Measurements from ENCODE around the gene ERF.

Gene ERF

DNA sequence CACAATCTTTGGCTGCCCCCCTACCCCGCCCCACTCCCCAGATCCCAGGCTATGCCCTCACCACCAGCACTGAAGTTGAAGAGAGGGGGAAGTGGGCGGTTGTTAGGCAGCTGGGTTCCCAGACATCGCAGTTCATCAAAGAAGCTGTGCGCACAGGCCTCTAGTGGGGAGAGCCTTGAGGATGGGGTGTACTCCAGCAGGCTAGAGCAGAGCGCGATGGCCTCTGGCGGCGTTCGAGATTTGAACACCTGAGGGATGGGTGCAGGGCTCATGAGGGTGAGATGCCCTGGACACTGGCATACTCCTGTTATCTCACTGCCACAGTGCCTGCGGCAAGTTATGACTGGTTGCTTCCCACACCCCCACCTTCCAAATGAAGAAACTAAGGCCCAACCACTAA lies 22.5 kb downstream of the ERF start:
- no peak for TF ChIP-seq FOXP2 (optimal IDR thresholded peaks at IDR 0.05; ENCODE audit: borderline replicate concordance, extremely low read depth, extremely low read length, insufficient read depth)

DNA sequence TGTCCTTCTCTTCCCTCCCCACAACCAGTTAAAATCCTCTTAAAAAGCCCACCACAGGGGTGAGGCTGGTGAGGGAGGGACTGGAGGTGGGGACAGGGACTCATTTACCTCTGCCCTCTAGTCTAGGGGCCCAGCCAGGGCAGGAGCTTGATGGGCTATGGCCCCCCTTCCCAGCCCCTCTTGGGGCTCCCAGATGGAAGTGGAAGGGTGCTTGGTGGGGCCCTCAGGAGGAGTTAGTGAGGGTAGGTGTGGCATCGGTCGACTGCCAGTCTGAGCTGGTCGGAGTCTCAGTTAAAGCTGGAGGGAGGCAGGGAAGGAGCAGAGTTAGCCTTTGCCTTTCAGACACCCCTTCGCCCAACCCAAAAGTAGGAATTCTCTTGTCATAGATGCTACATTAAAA lies 24.4 kb downstream of the ERF start:
- TF ChIP-seq REST (IDR thresholded peaks at IDR 0.05; ENCODE audit: insufficient read depth in 1 of 2, low read depth in 2 of 2, low read length in 2 of 2), result no peak

GRCh38 chr19:42229855-42230351 lies 25.0 kb downstream of the ERF start:
- no peak for TF ChIP-seq SIN3A (IDR thresholded peaks at IDR 0.05; ENCODE audit: borderline replicate concordance, insufficient read depth, low read length)
- TF ChIP-seq POLR2AphosphoS5 (IDR thresholded peaks at IDR 0.05; ENCODE audit: low read depth, low read length), result no peak; the same call in 1 of the 2 replicates
- no peak for TF ChIP-seq REST (IDR thresholded peaks at IDR 0.05; ENCODE audit: insufficient read depth in 1 of 2, low read depth in 2 of 2, low read length in 2 of 2)
- no peak for TF ChIP-seq TAF1 (IDR thresholded peaks at IDR 0.05; ENCODE audit: borderline replicate concordance, insufficient read depth, low read length)
- peak; percentile 20 for TF ChIP-seq FOXP2 (optimal IDR thresholded peaks at IDR 0.05; ENCODE audit: borderline replicate concordance, extremely low read depth, extremely low read length, insufficient read depth)

DNA sequence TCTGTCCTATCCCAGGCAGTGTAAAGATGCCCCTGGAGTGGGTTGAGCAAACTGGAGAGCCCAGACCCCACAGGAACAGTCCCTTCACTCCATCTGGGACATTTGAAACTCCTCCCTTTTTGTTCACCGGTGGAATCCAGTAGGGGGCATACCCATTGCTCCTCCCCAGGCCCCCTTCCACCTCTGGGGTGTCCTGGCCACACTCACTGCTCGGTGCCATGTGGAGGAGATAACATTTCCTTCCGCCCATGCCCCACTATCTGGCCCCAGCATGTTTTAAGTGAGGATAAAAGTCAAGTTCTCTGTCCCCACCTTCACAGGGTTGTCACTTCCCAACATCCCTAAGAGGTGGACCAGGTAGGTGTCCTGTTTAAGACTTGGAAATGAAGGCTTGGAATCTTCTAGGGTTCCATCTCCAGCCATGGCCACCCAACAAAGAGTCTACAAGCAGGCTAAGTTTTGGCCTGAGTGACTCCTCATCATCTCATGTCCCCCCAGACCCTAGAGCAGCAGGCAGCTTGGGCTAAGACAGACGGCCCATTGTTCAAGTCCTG lies 25.6 kb downstream of the ERF start:
- TF ChIP-seq FOXP2 (optimal IDR thresholded peaks at IDR 0.05; ENCODE audit: borderline replicate concordance, extremely low read depth, extremely low read length, insufficient read depth) (no peak), TAF1 (IDR thresholded peaks at IDR 0.05; ENCODE audit: borderline replicate concordance, insufficient read depth, low read length) (no peak), REST (IDR thresholded peaks at IDR 0.05; ENCODE audit: insufficient read depth in 1 of 2, low read depth in 2 of 2, low read length in 2 of 2) (no peak), SIN3A (IDR thresholded peaks at IDR 0.05; ENCODE audit: borderline replicate concordance, insufficient read depth, low read length) (no peak), POLR2AphosphoS5 (IDR thresholded peaks at IDR 0.05; ENCODE audit: low read depth, low read length) (no peak; the same call in none of the 2 replicates)

DNA sequence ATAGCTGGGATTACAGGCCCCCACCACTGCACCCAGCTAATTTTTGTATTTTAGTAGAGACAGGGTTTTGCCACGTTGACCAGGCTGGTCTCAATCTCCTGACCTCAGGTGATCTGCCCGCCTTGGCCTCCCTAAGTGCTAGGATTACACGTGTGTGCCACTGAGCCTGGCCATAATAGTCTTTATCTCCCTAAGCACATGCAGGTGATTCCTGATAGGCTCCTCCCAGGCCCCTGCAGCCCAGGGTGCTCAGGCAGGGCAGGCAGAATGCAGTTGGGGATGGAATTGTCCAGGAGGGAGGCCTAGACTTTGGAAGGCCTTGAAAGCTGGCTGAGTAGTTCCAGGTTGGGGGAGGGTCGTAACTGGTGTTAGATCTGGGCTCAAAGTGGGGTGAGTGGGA lies 26.3 kb downstream of the ERF start:
- TF ChIP-seq POLR2AphosphoS5 (IDR thresholded peaks at IDR 0.05; ENCODE audit: low read depth, low read length) (no peak), SIN3A (IDR thresholded peaks at IDR 0.05; ENCODE audit: borderline replicate concordance, insufficient read depth, low read length) (no peak), TAF1 (IDR thresholded peaks at IDR 0.05; ENCODE audit: borderline replicate concordance, insufficient read depth, low read length) (no peak), FOXP2 (optimal IDR thresholded peaks at IDR 0.05; ENCODE audit: borderline replicate concordance, extremely low read depth, extremely low read length, insufficient read depth) (no peak), REST (IDR thresholded peaks at IDR 0.05; ENCODE audit: insufficient read depth in 1 of 2, low read depth in 2 of 2, low read length in 2 of 2) (no peak)

Data from PFSK-1 (cell line).